Spinal cord (tissue), 10 donors: ENCODE data around the gene LYPLA2. TPM values are rescaled to one million over a fixed set of nuclear protein-coding genes. Genes with fewer than 3 reads are reported as not detected.

Experiments used
- DNase-seq, 6 donors: peaks; one replicate each; pipeline versions ENCODE4 v3.0.0 to v3.0.0-alpha.2; 2013 to 2015; ENCODE audit warnings: low spot score in 6 of 6, low read depth in 4 of 6
- H3K27ac ChIP-seq: one replicate; pipeline ENCODE4 v1.5.1; 2013; ENCODE audit warnings: low read depth, low read length, control low read depth
- H3K27me3 ChIP-seq: one replicate; pipeline ENCODE4 v1.6.1; 2013; ENCODE audit warnings: low read length; ENCODE audit not compliant: control insufficient read depth, insufficient read depth
- H3K36me3 ChIP-seq: one replicate; pipeline ENCODE4 v1.6.1; 2013; ENCODE audit warnings: low read length; ENCODE audit not compliant: control insufficient read depth, insufficient read depth
- H3K4me1 ChIP-seq: one replicate; pipeline ENCODE4 v1.6.1; 2013; ENCODE audit warnings: low read length; ENCODE audit not compliant: control insufficient read depth, insufficient read depth
- H3K4me3 ChIP-seq: one replicate; pipeline ENCODE4 v1.5.1; 2013; ENCODE audit warnings: low read depth, low read length, control low read depth
- H3K9me3 ChIP-seq: one replicate; pipeline ENCODE4 v1.6.1; 2013; ENCODE audit warnings: low read length; ENCODE audit not compliant: control insufficient read depth, insufficient read depth
- WGBS: methylation state at CpG from one replicate; pipeline ENCODE4 v1.1.5; 2013; ENCODE audit warnings: missing lambda C conversion rate; ENCODE audit not compliant: insufficient coverage; 5-methylcytosine and 5-hydroxymethylcytosine counted together
- polyA plus RNA-seq, 2 donors: library from polyadenylated mRNA; unstranded; fragments of 120-200 nt; gene quantifications; one replicate each; pipeline ENCODE4 v1.2.1, GENCODE V29; 2013; ENCODE audit not compliant: insufficient read length in 2 of 2
- total RNA-seq, 2 donors: library from RNA; depleted of rRNA in 1 of 2; stranded (reverse); fragments of 120-200 nt in 1 of 2; fragments of >200 nt in 1 of 2; gene quantifications; one replicate each; pipeline versions ENCODE4 v1.2.3 to v1.2.4, GENCODE V29; 2013 to 2014
- donor health status: healthy.

LYPLA2 gene
- total and polyA plus RNA-seq, 4 donors: 28.3 to 73.7 (median 61.8) TPM

DNA sequence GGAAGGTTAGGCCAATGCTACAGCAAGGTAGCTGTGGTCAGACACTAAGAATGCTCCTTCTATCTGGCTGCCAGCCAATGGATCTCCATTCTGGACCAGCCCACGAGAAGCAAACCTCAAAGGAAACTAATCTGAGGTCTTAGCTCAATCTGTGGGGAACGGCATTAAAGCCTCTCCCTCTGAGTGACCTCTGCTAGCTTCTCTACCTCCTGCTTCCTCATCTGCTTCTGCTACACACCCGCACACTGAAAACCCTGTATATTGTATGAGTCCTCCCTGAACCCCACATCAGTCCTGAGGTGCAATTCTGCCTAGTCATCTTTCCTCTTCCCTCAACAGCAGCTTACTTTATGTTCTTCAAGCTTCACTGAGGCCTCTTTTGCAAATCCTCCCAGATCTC is 16.5 kb downstream of the LYPLA2 start:
- Histone ChIP-seq H3K27me3 (no peaks in the 10 kb centered on the region), H3K36me3 (peaks cover 46% of the 10 kb centered on the region)

DNA sequence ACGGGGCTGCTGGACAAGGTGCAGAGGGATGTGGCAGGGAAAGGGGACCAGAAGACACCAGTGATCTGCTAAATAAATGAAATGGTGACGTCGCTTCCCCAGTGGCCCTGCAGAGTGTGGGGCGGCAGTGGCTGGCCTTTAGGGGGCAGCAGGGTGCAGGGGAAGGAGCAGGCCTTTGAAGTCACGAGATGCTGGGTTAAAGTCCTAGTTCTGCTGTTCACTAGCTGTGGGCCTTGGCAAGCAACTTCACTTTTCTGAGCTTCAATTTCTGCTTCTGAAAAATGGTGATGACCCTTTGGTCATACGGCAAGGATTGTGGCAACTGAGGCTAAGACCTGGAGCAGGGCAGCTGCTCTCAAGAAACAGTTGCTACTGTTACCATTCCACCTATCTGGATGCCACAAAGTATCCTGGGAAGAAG is 18.8 kb downstream of the LYPLA2 start:
- Histone ChIP-seq H3K36me3 (peaks cover 42% of the 10 kb centered on the region), H3K27me3 (no peaks in the 10 kb centered on the region), H3K4me1 (no peaks in the 10 kb centered on the region), H3K9me3 (no peaks in the 10 kb centered on the region), H3K4me3 (no peak overlapping the region), H3K27ac (no peak overlapping the region)
- WGBS: 27% methylated on average over 6 of the region's 6 CpGs
- DNase-seq: peak in 1 of 6 donors; percentile 32

More for the DNA sequence above, 16.5 kb downstream of the LYPLA2 start:
- Histone ChIP-seq H3K4me1 (no peaks in the 10 kb centered on the region), H3K9me3 (no peaks in the 10 kb centered on the region), H3K4me3 (no peak overlapping the region), H3K27ac (no peak overlapping the region)
- WGBS: 76% methylated on average over 3 of the region's 3 CpGs
- no peak for DNase-seq

DNA sequence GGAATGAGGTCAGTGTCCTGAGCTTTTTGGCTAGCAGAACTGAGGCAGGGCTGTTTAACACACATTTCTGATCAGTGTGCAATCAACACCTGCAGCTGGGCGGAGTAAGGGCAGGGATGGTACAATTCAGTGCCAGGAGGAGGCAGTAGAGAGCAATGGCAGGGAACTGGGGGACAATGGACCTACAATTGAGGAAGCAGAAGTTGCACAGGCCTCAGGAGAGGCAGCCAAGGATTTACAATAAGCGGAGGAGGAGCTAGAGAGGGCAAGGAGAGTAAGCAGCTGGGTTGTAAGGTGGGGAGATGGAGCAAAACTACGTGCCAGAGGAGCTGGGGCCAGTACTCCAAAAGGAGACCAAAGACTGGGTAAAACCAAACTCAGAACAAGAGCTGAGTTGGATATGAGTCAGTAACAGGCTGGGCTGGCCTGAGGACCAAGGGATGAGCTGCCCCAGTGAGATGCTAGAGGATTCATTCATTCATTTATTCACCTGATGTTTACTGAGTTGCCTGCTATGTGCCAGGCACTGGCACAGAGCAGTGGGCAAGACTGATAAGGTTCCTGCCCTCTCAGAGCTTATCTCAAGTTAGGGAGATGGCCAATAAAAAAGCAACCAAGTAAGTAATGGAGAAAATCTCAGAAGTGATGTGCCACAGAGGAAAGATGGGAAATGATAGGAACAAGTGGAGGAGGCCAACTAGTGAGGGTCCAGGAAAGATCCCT is 20.0 kb downstream of the LYPLA2 start:
- DNase-seq: no peak
- Histone ChIP-seq H3K36me3 (peaks cover 45% of the 10 kb centered on the region), H3K9me3 (no peaks in the 10 kb centered on the region), H3K4me1 (no peaks in the 10 kb centered on the region), H3K27ac (no peak overlapping the region), H3K4me3 (no peak overlapping the region), H3K27me3 (no peaks in the 10 kb centered on the region)
- WGBS: 55% methylated on average over 3 of the region's 3 CpGs

DNA sequence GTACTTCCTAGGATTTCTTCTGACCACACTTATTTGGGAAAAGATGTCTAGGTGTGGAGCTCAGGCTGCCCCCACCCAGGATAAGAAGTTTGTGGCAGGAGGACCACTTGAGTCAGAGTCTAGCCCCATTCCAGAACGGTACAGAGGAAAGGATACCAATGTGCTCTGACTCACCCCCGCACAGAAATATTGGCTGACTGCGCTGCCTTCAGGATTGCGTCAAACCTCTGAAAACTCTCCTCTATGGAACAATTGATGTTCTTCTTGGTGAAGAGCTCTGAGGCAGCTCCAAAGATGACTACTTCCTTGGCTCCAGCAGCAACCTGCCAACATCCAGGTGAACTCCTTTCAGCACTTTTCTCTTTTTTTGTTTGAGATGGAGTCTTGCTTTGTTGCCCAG is 23.1 kb downstream of the LYPLA2 start:
- 100% methylated on average over 4 of the region's 4 CpGs for WGBS
- no peaks in the 10 kb centered on the region for H3K27me3 ChIP-seq
- H3K9me3 ChIP-seq: no peaks in the 10 kb centered on the region
- no peak overlapping the region for H3K4me3 ChIP-seq
- H3K27ac ChIP-seq: no peak overlapping the region
- no peaks in the 10 kb centered on the region for H3K4me1 ChIP-seq
- no peak for DNase-seq
- H3K36me3 ChIP-seq: peaks cover 36% of the 10 kb centered on the region

DNA sequence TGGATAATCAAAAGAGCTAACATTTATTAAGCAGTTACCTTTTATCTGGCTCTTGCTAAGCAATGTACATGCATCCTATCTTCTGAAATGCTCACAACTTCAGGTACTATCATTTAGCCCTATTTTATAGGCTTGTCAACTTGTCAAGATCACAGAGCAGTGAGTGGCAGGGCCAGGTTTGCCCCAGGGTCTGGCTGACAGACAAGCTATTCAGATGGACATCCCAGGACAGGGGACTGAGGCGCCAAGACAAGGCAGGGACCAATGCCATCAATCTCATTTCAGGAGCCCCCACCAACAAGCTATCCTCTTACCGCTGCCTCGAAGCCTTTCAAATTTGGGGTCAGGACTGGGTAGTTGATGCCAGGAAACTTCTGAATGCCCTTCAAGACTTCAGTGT is 25.4 kb downstream of the LYPLA2 start:
- Histone ChIP-seq H3K4me1 (no peaks in the 10 kb centered on the region), H3K4me3 (no peak overlapping the region), H3K36me3 (peaks cover 28% of the 10 kb centered on the region), H3K27ac (no peak overlapping the region), H3K27me3 (no peaks in the 10 kb centered on the region), H3K9me3 (no peaks in the 10 kb centered on the region)
- DNase-seq: no peak
- WGBS: 72% methylated on average over 2 of the region's 3 CpGs

DNA sequence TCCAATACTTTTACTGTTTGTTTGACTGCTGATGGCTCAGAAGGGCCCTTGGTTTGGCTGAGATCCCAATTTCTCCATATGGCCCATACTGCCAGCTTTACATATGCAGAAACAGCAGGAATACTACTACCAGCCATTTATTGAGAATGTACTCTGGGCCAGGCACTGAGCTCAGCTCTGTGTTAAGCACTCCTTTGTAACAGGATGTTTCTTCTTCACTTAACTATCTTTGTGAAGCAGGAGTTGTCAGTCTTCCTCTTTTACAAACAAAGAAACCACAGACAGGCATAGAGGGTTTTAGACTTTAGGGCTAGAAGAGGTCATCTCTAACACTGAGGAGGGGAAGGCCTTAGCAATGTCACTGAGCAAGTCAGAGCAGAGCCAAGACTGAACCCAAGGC is 26.0 kb downstream of the LYPLA2 start:
- Histone ChIP-seq H3K36me3 (peaks cover 28% of the 10 kb centered on the region), H3K4me1 (no peaks in the 10 kb centered on the region), H3K9me3 (no peaks in the 10 kb centered on the region), H3K27me3 (no peaks in the 10 kb centered on the region), H3K27ac (no peak overlapping the region), H3K4me3 (no peak overlapping the region)
- peak in 1 of 6 donors; percentile 23 for DNase-seq

DNA sequence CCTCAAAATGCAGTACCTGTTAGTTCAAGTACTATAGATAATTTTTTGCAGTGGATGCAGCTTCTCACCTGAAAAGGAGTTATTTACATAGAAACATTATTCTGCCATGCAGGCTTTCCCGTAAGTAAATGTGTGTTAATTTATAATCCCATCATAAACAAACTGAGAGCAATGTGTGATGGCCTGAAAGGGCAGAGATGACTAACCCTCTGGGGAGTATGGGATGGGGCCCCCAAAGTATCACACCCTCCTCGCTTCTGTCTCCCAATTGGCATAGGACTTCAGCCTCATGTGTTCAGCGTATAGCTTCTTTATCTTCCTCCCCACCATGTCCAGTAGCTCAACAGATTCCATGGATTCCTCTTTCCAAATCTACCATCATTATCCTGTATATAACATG is 26.7 kb downstream of the LYPLA2 start:
- no peaks in the 10 kb centered on the region for H3K27me3 ChIP-seq
- H3K36me3 ChIP-seq: peaks cover 23% of the 10 kb centered on the region
- H3K4me3 ChIP-seq: no peak overlapping the region
- H3K27ac ChIP-seq: no peak overlapping the region
- no peak for DNase-seq
- H3K4me1 ChIP-seq: no peaks in the 10 kb centered on the region
- no peaks in the 10 kb centered on the region for H3K9me3 ChIP-seq
- 88% methylated on average over 2 of the region's 3 CpGs for WGBS

DNA sequence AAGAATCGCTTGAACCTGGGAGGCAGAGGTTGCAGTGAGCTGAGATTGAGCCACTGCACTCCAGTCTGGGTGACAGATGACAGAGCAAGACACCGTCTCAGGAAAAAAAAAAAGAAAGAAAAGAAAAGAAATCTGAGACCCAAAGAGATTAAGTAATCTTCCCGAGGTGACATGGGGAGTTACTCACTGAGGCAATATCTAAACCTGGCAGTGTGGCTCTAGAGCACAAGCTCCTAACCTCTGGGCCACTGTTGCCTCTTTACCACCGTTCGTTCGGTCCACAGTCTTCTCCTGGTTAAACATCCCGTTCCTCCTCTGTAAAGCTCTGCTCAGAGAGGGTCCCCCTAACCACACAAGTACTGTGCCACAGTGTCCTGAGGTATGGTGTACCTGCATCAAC is 32.8 kb downstream of the LYPLA2 start:
- WGBS: 86% methylated on average over 6 of the region's 7 CpGs
- no peaks in the 10 kb centered on the region for H3K36me3 ChIP-seq
- peaks cover 4% of the 10 kb centered on the region for H3K4me1 ChIP-seq
- H3K27me3 ChIP-seq: no peaks in the 10 kb centered on the region
- no peak for DNase-seq
- H3K27ac ChIP-seq: no peak overlapping the region
- H3K9me3 ChIP-seq: no peaks in the 10 kb centered on the region
- H3K4me3 ChIP-seq: no peak overlapping the region

DNA sequence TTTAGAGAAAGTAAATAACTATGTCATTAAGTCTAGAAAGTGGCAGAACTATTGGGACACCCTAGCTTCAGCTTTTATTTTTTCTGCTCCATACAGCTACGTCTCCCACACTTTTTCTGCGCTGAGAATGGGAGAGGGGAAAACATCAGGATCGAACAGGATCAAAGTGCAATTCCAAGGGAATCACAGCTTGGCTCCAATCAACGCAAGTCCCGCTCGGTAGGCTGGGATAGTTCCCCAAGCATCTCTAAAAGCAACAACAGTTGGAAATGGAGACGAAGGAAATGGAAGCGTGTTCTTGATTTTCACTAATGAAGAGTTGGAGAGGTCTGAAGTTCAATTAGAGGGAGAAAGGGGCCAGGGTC is 33.7 kb downstream of the LYPLA2 start:
- H3K4me3 ChIP-seq: peak overlapping the region; percentile 93
- H3K36me3 ChIP-seq: no peaks in the 10 kb centered on the region
- peak in 1 of 6 donors; percentile 12 for DNase-seq
- H3K27me3 ChIP-seq: no peaks in the 10 kb centered on the region
- H3K9me3 ChIP-seq: no peaks in the 10 kb centered on the region
- peak overlapping the region; percentile 90 for H3K27ac ChIP-seq
- H3K4me1 ChIP-seq: peaks cover 4% of the 10 kb centered on the region
- 0% methylated on average over 3 of the region's 8 CpGs for WGBS

DNA sequence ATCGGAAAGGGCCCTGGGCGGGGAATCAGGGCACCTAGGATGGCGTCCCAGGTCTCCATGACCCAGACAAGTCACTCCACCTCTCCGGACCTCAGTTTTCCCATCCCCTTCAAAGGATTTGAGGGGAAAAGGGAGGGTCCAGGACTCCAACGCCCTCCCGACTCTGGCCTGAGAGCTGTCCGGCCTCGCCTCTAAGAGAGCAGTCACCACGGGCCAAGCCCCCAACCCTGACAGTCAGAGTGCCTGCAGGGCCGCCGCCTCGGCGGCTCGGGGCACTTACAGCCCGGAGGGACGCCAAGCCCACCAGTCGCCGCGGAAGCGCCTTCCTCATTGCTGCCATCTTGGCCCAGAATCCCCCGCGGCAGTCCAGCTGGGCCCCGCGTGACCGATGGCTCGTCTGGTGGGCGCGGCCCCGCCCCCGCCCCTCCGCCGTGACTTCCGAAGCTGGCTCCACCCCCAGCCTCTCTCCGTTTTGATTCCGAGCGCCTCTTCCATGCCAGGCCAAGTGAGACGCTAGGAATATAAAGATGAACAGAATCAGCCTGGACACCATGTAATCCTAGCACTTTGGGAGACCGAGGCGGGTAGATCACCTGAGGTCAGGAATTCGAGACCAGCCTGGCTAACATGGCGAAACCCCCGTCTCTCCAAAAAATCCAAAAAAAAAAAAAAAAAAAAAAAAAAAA is 34.3 kb downstream of the LYPLA2 start, which contains the start of gene HMGCL:
Gene HMGCL, minus strand, starts transcription at position 354 of the 686 bp plus-strand sequence. Its CDS starts 14 bp downstream, at position 340.
- Histone ChIP-seq H3K27me3 (no peaks in the 10 kb centered on the region), H3K9me3 (no peaks in the 10 kb centered on the region), H3K27ac (peak within 1 kb of the TSS; percentile 90), H3K36me3 (no peaks in the 10 kb centered on the region), H3K4me1 (peaks cover 4% of the 10 kb centered on the region), H3K4me3 (peak within 1 kb of the TSS; percentile 93)
- WGBS: 0% methylated on average over 25 of the region's 42 CpGs
- peak; percentile 80 to 98 (median 86) for DNase-seq
